GM08714 (cell line): Measurements from ENCODE around the gene GIT1.
"Not testable (repeated sequence)": the region's sequence is repeated elsewhere in the genome, so short reads cannot be mapped to it uniquely, and the experiment has no call there.

Source experiments
- H3K4me3 ChIP-seq: fragments of 200-500 bp; sonication (Bioruptor generic); 2 replicates; pipeline ENCODE4 v1.5.1; 2014; ENCODE audit warnings: mild to moderate bottlenecking, low read length, inconsistent platforms
- ZNF274 ChIP-seq: IDR thresholded peaks from 2 replicates; pipeline ENCODE4 v1.6.1; 2012; ENCODE audit warnings: mild to moderate bottlenecking, low read depth, low read length

Gene GIT1

GRCh38 chr17:29566473-29567303 is 22.8 kb downstream of the GIT1 start, which contains the start of gene ABHD15:
Gene ABHD15 (minus strand): TSS chr17:29567037. CDS start chr17:29566966, 71 bp downstream.
- no peak for TF ChIP-seq ZNF274
- peak within 1 kb of the TSS; percentile 58 for H3K4me3 ChIP-seq

GRCh38 chr17:29565643-29566472 is 23.6 kb downstream of the GIT1 start:
- H3K4me3 ChIP-seq = peak overlapping the region; percentile 58; the same call in 1 of the 2 replicates

GRCh38 chr17:29563816-29564215 is 25.6 kb downstream of the GIT1 start:
- no peak for TF ChIP-seq ZNF274
- no peak overlapping the region for H3K4me3 ChIP-seq

More at GRCh38 chr17:29565643-29566472, 23.6 kb downstream of the GIT1 start:
- TF ChIP-seq ZNF274 = no peak

- H3K4me3 ChIP-seq = no peak overlapping the region
- no peak for TF ChIP-seq ZNF274
Observed at GRCh38 chr17:29562615-29563014, 26.8 kb downstream of the GIT1 start.

GRCh38 chr17:29561554-29562517 is 27.6 kb downstream of the GIT1 start:
- no peak overlapping the region for H3K4me3 ChIP-seq
- TF ChIP-seq ZNF274 = no peak

- H3K4me3 ChIP-seq = no peak overlapping the region
- TF ChIP-seq ZNF274 = no peak
Observed at GRCh38 chr17:29560316-29560715, 29.1 kb downstream of the GIT1 start.

- no peak for TF ChIP-seq ZNF274
- no peak overlapping the region for H3K4me3 ChIP-seq
Observed at GRCh38 chr17:29559640-29560039, 29.8 kb downstream of the GIT1 start.

GRCh38 chr17:29558139-29558538 is 31.3 kb downstream of the GIT1 start:
- H3K4me3 ChIP-seq = not testable (repeated sequence)

- no peak overlapping the region for H3K4me3 ChIP-seq
- TF ChIP-seq ZNF274 = no peak
Observed at GRCh38 chr17:29557739-29558116, 31.7 kb downstream of the GIT1 start.

GRCh38 chr17:29557085-29557738 is 32.2 kb downstream of the GIT1 start:
- no peak overlapping the region for H3K4me3 ChIP-seq
- TF ChIP-seq ZNF274 = no peak

GRCh38 chr17:29555840-29556239 is 33.6 kb downstream of the GIT1 start:
- no peak for TF ChIP-seq ZNF274

GRCh38 chr17:29549177-29549923 is 40.1 kb downstream of the GIT1 start:
- no peak overlapping the region for H3K4me3 ChIP-seq
- TF ChIP-seq ZNF274 = no peak

More at GRCh38 chr17:29555840-29556239, 33.6 kb downstream of the GIT1 start:
- no peak overlapping the region for H3K4me3 ChIP-seq

GRCh38 chr17:29546830-29547229 is 42.6 kb downstream of the GIT1 start:
- H3K4me3 ChIP-seq = no peak overlapping the region
- TF ChIP-seq ZNF274 = no peak
